Tibial nerve (tissue), 4 donors: Measurements from ENCODE around the gene ADGRL1. TPM values are rescaled to one million over a fixed set of nuclear protein-coding genes. Genes with fewer than 3 reads are reported as not detected.
A peak's percentile ranks its signal among the peaks of the same experiment; 100 is the strongest.

Experiments used
- DNase-seq, 2 donors: peaks; one replicate each; pipeline ENCODE4 v3.0.0-alpha.2; 2019; ENCODE audit warnings: low spot score in 2 of 2
- H3K27ac ChIP-seq, 4 donors: fragments of 200-600 bp; sonication (generic) in 3 of 4; one replicate each; pipeline ENCODE4 v1.5.1; 2017 to 2019; ENCODE audit warnings: mild to moderate bottlenecking in 1 of 4
- H3K27me3 ChIP-seq, 2 donors: fragments of 200-600 bp; sonication (generic) in 1 of 2; one replicate each; pipeline versions ENCODE4 v1.5.1 to v1.6.0; 2017 to 2019
- H3K36me3 ChIP-seq, 3 donors: fragments of 200-600 bp; sonication (generic); one replicate each; pipeline ENCODE4 v1.5.1; 2018 to 2019
- H3K4me1 ChIP-seq, 4 donors: fragments of 200-600 bp; sonication (generic) in 3 of 4; one replicate each; pipeline ENCODE4 v1.5.1; 2017 to 2019
- H3K4me3 ChIP-seq, 4 donors: fragments of 200-600 bp; sonication (generic) in 3 of 4; one replicate each; pipeline ENCODE4 v1.5.1; 2017 to 2019; ENCODE audit warnings: mild to moderate bottlenecking in 1 of 4, moderate library complexity in 1 of 4
- H3K9me3 ChIP-seq, 4 donors: fragments of 200-600 bp; sonication (generic) in 3 of 4; one replicate each; pipeline ENCODE4 v1.5.1; 2017 to 2019
- EP300 ChIP-seq, 2 donors: sonication (generic); formaldehyde crosslinking; IDR thresholded peaks; one replicate each; pipeline ENCODE4 v1.6.1; 2017; ENCODE audit warnings: antibody characterized with exemption in 2 of 2, mild to moderate bottlenecking in 1 of 2
- POLR2A ChIP-seq, 2 donors: fragments of 450-650 bp; IDR thresholded peaks; one replicate each; pipeline ENCODE4 v1.6.1; 2017; ENCODE audit warnings: antibody characterized with exemption in 2 of 2, mild to moderate bottlenecking in 2 of 2, moderate library complexity in 2 of 2
- WGBS, 2 donors: methylation state at CpG; one replicate each; pipeline ENCODE4 v1.1.5; 2018; 5-methylcytosine and 5-hydroxymethylcytosine counted together
- total RNA-seq, 4 donors: library from RNA; depleted of rRNA; stranded (reverse); fragments of >200 nt; gene quantifications; one replicate each; pipeline ENCODE4 v1.1.0, GENCODE V29; 2016
- TF ChIP-seq, protein P1 (sequence below), 5 experiments: fragments of 200-600 bp in 3 of 5; fragments of 450-650 bp in 2 of 5; sonication (generic) in 3 of 5; IDR thresholded peaks; one replicate each; pipeline ENCODE4 v1.5.1; 2016 to 2019; ENCODE audit warnings: antibody characterized with exemption in 5 of 5, mild to moderate bottlenecking in 3 of 5, moderate library complexity in 2 of 5

Gene ADGRL1
- total RNA-seq, 4 donors from 2014 or later = 8.0 to 17.5 (median 11.2) TPM

DNA sequence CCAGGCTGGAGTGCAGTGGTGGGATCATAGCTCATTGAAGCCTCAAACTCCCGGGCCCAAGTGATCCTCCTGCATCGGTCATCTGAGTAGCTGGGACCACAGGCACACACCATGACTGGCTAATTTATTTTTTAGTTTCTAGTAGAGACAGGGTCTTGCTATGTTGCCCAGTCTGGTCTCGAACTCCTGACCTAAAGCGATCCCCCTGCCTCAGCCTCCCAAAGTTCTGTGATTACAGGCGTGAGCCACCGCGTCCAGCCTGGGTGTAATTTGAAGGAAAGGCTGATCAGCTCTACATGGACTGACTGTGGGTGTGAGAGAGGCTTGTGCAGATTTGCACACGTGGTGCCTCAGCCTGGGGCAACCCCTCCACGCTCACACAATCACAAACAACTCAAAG lies 31.1 kb downstream of the ADGRL1 start:
- Histone ChIP-seq H3K27me3 (no peaks in the 10 kb centered on the region), H3K4me3 (no peak overlapping the region), H3K27ac (no peak overlapping the region), H3K4me1 (no peaks in the 10 kb centered on the region), H3K36me3 (peaks cover 0 to 75% (median 5%) of the 10 kb centered on the region in 3 donors), H3K9me3 (no peaks in the 10 kb centered on the region)
- no peak for DNase-seq
- WGBS, 2 donors = 93% methylated on average over 9 of the region's 9 CpGs
- no peak for TF ChIP-seq POLR2A (IDR thresholded peaks at IDR 0.05)
- no peak for TF ChIP-seq EP300 (IDR thresholded peaks at IDR 0.05)
- TF ChIP-seq, protein P1, sequence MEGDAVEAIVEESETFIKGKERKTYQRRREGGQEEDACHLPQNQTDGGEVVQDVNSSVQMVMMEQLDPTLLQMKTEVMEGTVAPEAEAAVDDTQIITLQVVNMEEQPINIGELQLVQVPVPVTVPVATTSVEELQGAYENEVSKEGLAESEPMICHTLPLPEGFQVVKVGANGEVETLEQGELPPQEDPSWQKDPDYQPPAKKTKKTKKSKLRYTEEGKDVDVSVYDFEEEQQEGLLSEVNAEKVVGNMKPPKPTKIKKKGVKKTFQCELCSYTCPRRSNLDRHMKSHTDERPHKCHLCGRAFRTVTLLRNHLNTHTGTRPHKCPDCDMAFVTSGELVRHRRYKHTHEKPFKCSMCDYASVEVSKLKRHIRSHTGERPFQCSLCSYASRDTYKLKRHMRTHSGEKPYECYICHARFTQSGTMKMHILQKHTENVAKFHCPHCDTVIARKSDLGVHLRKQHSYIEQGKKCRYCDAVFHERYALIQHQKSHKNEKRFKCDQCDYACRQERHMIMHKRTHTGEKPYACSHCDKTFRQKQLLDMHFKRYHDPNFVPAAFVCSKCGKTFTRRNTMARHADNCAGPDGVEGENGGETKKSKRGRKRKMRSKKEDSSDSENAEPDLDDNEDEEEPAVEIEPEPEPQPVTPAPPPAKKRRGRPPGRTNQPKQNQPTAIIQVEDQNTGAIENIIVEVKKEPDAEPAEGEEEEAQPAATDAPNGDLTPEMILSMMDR (IDR thresholded peaks at IDR 0.05) = no peak

DNA sequence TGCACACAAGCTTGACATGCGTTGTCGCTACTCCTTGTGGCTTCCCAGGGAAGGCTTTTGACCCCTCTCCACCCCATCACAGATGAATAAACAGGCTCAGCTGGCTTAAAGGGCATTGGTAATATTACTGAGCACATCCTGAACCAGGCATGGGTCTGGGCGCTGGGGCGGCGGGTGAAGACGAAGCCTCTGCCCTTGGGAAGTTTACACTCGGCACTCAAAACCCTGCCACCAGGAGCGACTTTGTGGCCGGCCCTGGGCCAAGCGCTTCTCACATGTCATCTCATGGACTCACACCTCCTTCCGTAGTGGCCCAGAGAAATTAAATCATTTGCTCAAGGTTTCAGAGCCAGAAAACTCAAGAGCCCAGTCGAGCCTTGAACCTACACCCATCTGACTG lies 37.0 kb downstream of the ADGRL1 start:
- WGBS, 2 donors = 89% methylated on average over 12 of the region's 12 CpGs
- H3K9me3 ChIP-seq = no peaks in the 10 kb centered on the region
- no peak overlapping the region for H3K4me3 ChIP-seq
- peaks cover 0 to 46% (median 5%) of the 10 kb centered on the region in 3 donors for H3K36me3 ChIP-seq
- peaks cover 0 to 27% (median 14%) of the 10 kb centered on the region in 4 donors for H3K4me1 ChIP-seq
- TF ChIP-seq EP300 (IDR thresholded peaks at IDR 0.05) = no peak
- TF ChIP-seq, protein P1 (IDR thresholded peaks at IDR 0.05) = no peak
- TF ChIP-seq POLR2A (IDR thresholded peaks at IDR 0.05) = no peak
- DNase-seq = no peak
- H3K27me3 ChIP-seq = no peaks in the 10 kb centered on the region
- no peak overlapping the region for H3K27ac ChIP-seq

DNA sequence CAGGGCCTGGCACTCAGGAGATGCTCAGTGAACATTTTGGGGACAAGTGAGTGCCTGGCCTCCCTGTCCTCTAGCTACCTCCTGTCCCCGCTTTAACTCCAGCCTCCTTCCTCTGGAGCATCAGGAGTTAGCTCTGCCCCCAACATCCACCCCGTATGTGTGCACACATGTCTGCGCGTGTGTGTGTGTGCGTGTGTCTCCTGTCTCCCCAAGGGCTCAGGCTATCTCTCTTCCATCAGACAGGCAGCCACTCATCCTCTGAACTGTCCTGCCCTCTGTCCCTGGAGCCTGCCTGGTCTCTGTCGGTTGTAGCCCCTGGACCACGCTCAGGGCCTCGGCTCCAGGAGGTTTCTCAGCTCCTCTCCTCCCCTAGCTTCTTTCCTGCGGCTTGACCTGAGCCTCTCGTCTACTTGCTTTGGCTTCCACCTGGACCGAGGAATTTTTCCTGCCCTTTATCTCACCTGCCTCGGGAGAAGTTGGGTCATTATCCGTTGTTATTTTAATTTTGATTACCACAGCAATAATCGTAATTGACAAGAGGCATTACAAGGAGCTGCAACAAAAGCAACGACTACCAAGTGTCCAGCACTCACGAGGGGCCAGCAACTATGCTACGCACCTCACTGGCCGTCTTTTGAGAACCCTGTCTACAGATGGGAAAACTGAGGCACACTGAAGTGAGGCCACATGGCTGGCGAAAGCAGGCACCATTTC lies 37.6 kb downstream of the ADGRL1 start:
- WGBS, 2 donors = 82 to 83% methylated on average over 19 of the region's 19 CpGs
- no peak for TF ChIP-seq EP300 (IDR thresholded peaks at IDR 0.05)
- no peak for TF ChIP-seq POLR2A (IDR thresholded peaks at IDR 0.05)
- TF ChIP-seq, protein P1 (IDR thresholded peaks at IDR 0.05) = no peak
- H3K36me3 ChIP-seq = peaks cover 0 to 42% (median 5%) of the 10 kb centered on the region in 3 donors

DNA sequence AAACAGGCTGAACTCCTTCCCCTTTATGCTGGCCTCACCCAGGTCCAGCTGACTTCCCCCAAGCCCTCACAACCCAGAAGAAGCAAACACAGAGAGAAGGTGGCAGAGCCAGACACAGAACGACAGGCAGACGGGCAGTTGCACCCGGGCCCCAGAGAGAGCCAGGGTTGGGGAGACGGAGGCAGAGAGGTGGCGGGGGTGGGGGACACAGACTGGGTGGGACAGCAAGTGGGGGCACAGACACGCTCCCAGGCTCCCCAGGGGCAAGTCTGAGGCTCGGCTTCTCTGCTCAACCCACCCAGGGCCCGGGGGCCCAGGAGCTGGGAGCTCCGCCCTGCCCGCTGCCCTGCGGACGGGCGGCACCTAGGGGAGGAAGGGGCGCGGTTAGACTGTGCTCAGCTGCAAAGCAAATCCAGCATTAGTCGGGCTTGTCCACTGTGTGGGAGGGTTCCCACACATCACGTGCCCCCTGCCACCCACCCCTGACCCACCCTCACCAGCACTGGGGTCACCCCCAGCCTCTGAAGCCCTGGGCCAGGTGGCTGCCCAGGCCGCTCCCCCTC lies 38.3 kb downstream of the ADGRL1 start:
- TF ChIP-seq, protein P1 (IDR thresholded peaks at IDR 0.05) = no peak
- TF ChIP-seq POLR2A (IDR thresholded peaks at IDR 0.05) (no peak), EP300 (IDR thresholded peaks at IDR 0.05) (no peak)
- Histone ChIP-seq H3K27me3 (no peaks in the 10 kb centered on the region), H3K9me3 (no peaks in the 10 kb centered on the region), H3K27ac (no peak overlapping the region), H3K36me3 (peaks cover 0 to 43% (median 5%) of the 10 kb centered on the region in 3 donors), H3K4me3 (peak overlapping the region in 2 of 4 donors; percentile 4 to 17), H3K4me1 (peaks cover 0 to 27% (median 14%) of the 10 kb centered on the region in 4 donors)
- no peak for DNase-seq
- 47 to 58% methylated on average over 8 to 17 of the region's 18 CpGs for WGBS, 2 donors

More for the DNA sequence above, 37.6 kb downstream of the ADGRL1 start:
- DNase-seq = no peak
- H3K9me3 ChIP-seq = no peaks in the 10 kb centered on the region
- H3K4me3 ChIP-seq = no peak overlapping the region
- no peaks in the 10 kb centered on the region for H3K27me3 ChIP-seq
- H3K27ac ChIP-seq = no peak overlapping the region
- peaks cover 0 to 27% (median 14%) of the 10 kb centered on the region in 4 donors for H3K4me1 ChIP-seq

DNA sequence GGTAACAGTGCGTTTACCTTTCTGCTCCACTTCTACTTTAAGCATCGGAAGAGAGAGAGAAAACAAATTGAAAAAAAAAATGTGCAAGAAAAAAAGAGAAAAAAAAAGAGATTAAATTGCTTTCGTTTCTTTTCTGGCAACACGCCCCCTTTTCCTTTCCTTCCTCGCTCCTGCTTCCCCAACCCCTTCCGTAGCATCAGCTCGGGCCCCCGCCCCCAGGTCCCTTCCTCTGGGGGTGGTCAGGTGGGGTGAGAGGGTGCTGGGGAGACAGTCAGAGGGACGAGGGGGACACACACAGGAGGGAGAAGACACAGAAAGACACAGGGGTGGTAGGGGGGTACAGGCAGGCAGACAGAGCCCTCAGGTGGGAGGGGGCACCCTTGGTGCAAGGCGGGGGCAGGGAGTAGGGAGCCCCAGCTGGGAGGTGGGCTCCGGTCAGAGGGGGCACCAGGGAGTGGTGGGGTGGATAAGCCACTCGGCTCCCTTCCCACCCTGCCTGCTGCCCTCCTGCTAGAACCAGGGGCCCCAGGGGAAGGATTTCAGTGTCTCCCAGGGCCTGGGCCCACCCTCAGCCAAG lies 38.9 kb downstream of the ADGRL1 start:
- TF ChIP-seq, protein P1 (IDR thresholded peaks at IDR 0.05) = no peak
- no peak for TF ChIP-seq POLR2A (IDR thresholded peaks at IDR 0.05)
- no peak for TF ChIP-seq EP300 (IDR thresholded peaks at IDR 0.05)
- peaks cover 0 to 27% (median 14%) of the 10 kb centered on the region in 4 donors for H3K4me1 ChIP-seq
- H3K36me3 ChIP-seq = peaks cover 0 to 43% (median 5%) of the 10 kb centered on the region in 3 donors
- DNase-seq = no peak
- WGBS, 2 donors = 42 to 43% methylated on average over 11 to 12 of the region's 12 CpGs
- H3K9me3 ChIP-seq = no peaks in the 10 kb centered on the region
- no peaks in the 10 kb centered on the region for H3K27me3 ChIP-seq
- peak overlapping the region in 2 of 4 donors; percentile 4 to 17 for H3K4me3 ChIP-seq
- H3K27ac ChIP-seq = no peak overlapping the region
